ENCODE measurements around the gene TNP2.

The TNP2 gene

GRCh38 chr16:11254913-11255736, 14.0 kb downstream of the TNP2 start:
- no peak for DNase-seq

DNA sequence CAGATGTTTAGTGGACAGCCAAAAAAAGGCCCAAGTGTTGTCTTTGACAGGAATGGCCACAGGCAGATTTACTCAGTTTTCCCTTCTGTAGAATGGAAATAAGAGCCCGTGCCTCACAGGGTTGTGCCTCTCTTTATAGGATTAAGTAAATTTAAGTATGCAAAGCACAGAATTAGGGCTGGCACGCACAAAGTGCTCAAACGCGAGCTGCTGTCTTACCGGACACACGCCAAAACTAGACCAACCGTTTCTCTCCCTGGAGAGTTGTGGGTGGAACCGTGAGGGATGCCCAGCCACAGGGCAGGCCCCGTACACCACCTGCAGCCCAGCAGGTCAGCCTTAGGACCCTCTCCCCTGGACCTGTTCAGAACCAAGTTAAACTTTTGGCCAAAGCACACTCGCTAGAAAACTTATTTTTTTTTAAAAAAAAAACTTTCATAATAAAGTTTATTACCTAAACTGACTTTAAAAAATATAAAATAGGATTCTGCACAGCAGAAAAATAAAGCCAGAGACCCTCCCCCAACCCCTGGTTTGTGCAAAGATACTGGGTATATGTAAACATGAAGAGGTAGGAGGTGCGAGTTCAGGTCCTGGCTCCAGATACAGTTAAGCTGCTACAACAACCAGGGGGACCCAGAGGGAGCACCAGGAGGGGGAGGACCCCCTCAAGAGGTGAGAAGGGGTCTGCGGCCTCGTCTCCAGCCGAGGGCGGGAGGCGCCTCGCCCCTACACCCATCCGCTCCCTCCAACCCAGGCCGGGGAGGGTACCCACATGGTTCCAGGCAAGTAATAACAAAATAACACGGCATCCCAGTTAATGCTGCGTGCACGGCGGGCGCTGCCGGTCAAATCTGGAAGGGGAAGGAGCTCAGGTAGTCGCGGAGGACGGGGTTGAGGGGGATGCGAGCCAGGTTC, 14.9 kb downstream of the TNP2 start:
- DNase-seq: no peak

DNA sequence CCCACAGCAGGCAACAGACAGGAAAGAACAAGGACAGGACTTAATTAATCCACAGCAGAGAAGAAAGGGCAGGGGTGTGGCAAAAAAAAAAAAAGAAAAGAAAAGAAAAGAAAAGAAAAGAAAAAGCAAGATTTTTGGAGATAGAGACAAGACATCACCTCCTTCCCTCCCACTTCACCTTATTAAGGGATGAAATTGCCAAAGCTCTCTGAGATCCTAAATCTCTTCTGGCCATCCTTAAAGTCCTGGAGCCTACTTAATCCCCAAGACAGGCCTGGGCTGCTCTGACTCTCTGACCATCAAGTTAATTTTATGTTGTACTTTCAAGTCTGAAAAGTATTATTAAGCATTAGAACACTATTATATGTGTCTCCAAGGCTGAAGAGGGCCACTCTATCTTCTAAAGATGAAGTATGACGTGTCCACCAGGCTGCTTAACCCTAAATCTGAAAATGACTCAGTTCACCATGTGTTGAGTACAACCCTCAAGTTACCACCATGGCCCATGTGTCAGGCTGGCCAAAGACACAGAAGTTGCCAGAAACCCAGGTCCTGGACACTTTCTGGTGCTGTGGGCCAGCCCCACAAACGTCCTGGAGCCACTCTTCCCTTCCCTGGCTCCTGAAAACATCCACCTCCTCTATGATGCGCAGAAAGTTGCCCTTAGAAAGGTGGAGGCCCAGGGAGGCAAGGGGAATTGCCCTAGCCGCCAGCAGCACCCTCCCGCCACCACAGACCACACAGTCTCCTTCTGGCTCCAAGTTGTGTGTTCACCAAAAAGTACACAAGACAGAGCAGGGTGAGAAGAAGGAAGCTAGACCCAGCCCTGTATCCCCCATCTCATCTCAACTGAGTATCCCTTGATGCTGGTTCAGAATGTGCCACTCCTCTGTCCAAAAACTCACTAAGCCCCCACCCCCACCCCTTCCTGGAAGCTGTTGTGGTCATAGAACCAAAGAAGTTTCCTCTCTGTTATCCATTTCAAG, 15.8 kb downstream of the TNP2 start:
- DNase-seq: no peak

DNA sequence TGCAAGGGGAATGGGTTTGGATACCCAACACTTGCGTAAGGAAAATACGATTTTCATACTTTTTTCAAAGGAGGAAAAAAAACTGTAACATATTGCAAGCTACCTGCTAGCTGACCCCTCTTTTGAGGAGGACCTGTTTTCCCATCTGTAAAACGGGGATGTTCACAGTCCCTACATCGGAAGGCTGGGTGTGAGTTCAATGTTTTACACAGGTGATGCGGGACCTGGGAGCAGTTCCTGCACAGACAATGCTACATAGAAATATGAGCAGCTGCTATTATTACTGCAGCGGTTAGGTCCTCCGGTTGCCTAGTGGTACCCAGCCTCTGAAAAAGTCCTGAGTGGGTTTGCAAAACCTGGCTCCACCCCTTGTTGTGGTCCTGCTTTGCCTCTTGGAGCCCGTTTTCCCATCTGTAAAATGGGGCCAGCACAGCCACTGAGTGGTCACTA, 16.6 kb downstream of the TNP2 start:
- DNase-seq: no peak

- DNase-seq: no peak
Measured at GRCh38 chr16:11251525-11252481, 17.3 kb downstream of the TNP2 start.

DNA sequence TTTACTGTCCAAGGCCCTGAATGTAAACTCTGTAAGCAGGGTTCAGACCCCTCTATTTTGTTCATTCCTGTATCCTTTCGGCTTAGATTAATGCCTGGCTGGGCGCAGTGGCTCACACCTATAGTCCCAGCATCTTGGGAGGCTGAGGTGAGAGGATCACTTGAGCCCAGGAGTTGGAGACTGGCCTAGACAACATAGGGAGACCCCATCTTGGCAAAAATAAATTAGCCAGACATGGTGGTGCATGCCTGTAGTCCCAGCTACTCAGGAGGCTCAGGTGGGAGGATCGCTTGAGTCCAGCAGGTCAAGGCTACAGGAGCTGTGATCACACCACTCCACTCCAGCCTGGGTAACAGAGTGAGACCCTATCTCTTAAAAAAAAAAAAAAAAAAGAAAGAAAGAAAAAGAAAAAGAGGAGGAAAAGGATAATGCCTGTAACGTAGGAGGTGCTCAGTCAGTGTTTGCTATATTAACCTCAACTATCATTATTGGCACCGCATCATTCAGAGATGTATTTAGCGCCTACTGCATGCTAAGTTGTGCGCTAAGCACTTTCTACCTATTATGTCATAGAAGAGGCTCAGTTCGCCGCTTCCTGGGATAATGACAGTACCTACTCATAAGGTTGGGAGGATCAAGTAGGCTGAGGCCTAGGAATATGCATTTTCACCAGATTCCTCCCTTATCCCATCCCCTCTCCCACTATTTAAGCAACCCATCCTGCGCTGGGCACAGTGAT, 18.2 kb downstream of the TNP2 start:
- DNase-seq: no peak

GRCh38 chr16:11250091-11250785, 18.9 kb downstream of the TNP2 start:
- DNase-seq: no peak

DNA sequence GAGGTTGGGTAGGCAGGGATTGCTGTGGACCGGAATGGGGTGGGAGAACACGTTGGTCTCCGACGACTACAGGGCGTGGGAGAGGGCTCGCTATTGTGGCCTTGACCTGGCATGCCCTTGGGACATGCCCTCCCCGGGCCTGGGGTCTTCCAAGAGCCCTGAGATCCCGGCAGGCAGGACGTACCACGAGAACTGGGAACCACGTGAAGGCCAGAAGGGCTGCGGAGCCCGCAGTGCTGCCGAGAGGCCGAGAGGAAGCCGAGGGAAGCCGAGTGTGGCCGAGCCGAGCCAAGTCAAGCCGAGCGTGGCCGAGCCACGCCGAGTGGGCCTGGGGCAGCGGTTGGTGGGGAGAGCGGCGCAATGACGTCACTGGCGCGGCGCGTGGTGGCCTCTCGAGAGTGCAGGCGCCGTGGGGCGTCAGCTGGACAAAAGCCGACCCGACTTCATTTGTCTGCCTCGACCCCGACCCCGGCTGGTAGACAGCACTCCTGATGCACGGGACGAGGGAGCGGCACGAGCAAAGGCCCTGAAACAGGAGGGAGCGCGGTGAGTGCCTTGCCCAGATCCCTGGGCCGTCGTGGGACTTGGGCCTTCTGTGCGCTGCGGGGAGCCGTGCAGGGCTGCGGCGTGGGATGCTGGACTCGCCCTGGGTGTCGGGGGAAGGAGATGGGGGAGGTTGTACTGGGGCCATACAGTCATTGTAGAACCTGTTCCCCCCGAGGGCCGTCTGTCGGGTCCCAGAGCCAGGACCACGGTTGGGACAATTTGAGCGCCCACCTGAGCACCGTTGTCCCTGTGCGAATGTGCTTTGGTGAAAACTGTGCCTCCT, 19.7 kb downstream of the TNP2 start:
- DNase-seq: no peak

GRCh38 chr16:11248133-11248532, 21.0 kb downstream of the TNP2 start:
- DNase-seq: no peak

- no peak for DNase-seq
Measured at GRCh38 chr16:11245988-11246387, 23.1 kb downstream of the TNP2 start.

DNA sequence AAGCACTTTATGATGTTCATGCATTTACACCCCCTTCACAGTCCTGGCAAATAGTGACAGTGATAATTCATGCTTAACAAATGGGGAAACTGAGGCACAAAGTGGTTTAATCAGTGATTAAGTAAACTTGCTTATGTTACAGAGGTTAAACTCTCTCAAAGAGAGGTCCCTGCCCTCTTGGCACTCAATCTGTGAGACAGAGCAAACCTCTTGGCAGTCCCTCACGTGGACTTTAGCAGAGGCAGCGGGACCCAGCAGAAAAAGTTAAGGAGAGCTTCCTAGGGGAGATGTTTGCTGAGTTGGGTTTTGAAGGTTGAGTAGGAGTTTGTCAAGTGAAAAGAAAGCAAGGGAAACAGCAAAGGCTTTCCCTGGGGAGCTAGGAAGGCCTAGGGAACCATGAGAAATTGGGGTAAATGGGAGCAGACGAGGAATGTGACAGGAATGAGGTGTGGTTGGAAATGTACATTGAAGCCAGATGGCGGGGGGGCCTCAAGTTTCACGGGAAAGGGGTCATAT, 23.8 kb downstream of the TNP2 start:
- DNase-seq: no peak

DNA sequence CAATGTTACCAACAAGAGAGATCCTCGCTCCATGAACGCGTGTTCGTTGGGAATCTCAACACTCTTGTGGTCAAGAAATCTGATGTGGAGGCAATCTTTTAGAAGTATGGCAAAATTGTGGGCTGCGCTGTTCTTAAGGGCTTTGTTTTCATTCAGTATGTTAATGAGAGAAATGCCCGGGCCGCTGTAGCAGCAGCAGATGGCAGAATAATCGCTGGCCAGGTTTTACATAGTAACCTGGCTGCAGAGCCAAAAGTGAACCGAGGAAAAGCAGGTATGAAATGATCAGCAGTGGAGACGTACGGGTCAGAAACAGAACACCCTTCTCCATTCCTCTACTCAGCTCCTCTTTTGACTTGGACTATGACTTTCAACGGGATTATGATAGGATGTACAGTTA, 26.5 kb downstream of the TNP2 start:
- no peak for DNase-seq

- no peak for DNase-seq
Measured at GRCh38 chr16:11241480-11242204, 27.5 kb downstream of the TNP2 start.

DNA sequence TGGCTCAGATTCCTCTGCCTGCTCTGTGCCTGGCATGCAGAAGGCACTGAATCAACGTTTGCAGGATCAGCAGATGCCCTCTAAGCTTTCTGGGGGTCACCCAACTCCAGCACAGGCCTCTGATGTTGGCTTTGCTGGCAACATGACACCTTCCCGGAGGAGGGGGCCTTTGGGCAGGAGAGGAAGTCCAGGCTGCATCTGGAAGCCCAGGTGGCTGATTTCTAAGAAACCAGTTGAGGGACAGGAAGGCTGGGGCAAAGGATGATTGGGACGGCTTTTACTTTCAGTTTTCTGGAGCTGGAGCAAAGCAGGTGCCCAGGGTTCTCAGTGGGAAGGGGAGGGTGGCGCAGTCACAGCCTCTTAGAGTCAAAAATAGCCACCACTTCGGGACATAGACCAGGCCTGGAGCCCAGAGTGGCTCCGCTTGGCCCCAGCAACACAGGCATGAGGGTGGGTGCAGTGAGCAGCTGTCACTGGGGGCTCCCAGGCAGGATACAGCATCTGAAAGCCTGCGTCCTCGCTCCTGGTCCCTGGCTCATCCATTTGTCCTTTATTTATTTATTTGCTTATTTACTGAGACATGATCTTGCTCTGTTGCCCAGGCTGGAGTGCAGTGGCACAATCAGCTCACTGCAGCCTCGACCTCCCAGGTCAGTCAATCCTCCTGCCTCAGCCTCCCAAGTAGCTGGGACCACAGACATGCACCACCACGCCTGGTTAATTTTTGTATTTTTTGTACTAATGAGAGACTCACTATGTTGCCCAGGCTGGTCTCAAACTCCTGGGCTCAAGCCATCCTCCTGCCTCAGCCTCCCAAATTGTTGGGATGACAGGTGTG, 28.3 kb downstream of the TNP2 start:
- no peak for DNase-seq

GRCh38 chr16:11239644-11240632, 29.2 kb downstream of the TNP2 start:
- DNase-seq: no peak
